Right ventricle myocardium superior (tissue), 1 donor: Measurements from ENCODE around the gene EEF1A2. TPM values are rescaled to one million over a fixed set of nuclear protein-coding genes. Genes with fewer than 3 reads are reported as not detected.
"Not testable (repeated sequence)": the region's sequence is repeated elsewhere in the genome, so short reads cannot be mapped to it uniquely, and the experiment has no call there.

Experiments used
- ATAC-seq: fragments of 200-7000 bp; cut with Tn5 transposase; one replicate; pipeline ENCODE4 v1.9.1; 2020; ENCODE audit warnings: mild to moderate bottlenecking; ENCODE audit not compliant: poor library complexity
- DNase-seq: peaks from one replicate; pipeline ENCODE4 v3.0.0-alpha.2; 2020
- intact Hi-C: fragments of 100-400 bp; cut with DNase I; formaldehyde crosslinking; loops from one replicate; pipeline ENCODE4 v1.11.2; 2022
- total RNA-seq: library from RNA; stranded (reverse); fragmentation: NEBNext Ultra II Directional; extraction: Animal tissue kit (Norgen Biotek cat#: 25700); gene quantifications from one replicate; pipeline ENCODE4 v1.2.1, GENCODE V29; 2021
- donor health status: DM: no; HTN: yes; CAD: no; lungs with severe emphysema.

EEF1A2 gene
- total RNA-seq, 1 donor from 2014 or later = 1,229 TPM

- ATAC-seq (no peak), DNase-seq (peak; percentile 36)
- intact Hi-C loops = no loop called here
Observed at GRCh38 chr20:63493563-63494020, 5.3 kb downstream of the EEF1A2 start.

GRCh38 chr20:63492982-63493381, 5.9 kb downstream of the EEF1A2 start:
- DNase-seq (peak; percentile 29), ATAC-seq (no peak)
- intact Hi-C loops = no loop called here

GRCh38 chr20:63492518-63492917, 6.4 kb downstream of the EEF1A2 start:
- ATAC-seq = no peak
- intact Hi-C loops = no loop called here
- DNase-seq = no peak

GRCh38 chr20:63491635-63492230, 7.2 kb downstream of the EEF1A2 start:
- no peak for ATAC-seq
- intact Hi-C loops = no loop called here
- DNase-seq = no peak

- ATAC-seq = no peak
- no peak for DNase-seq
- intact Hi-C loops = no loop called here
Observed at GRCh38 chr20:63491078-63491477, 7.8 kb downstream of the EEF1A2 start.

GRCh38 chr20:63490416-63490815, 8.5 kb downstream of the EEF1A2 start:
- intact Hi-C loops = no loop called here
- ATAC-seq (no peak), DNase-seq (no peak)

- DNase-seq = no peak
- ATAC-seq = no peak
- intact Hi-C loops = no loop called here
Observed at GRCh38 chr20:63488315-63489251, 10.3 kb downstream of the EEF1A2 start.

- intact Hi-C loops = no loop called here
- ATAC-seq (no peak), DNase-seq (no peak)
Observed at GRCh38 chr20:63487781-63488241, 11.1 kb downstream of the EEF1A2 start.

- no peak for ATAC-seq
- no peak for DNase-seq
- intact Hi-C loops = no loop called here
Observed at GRCh38 chr20:63487116-63487764, 11.6 kb downstream of the EEF1A2 start.

- intact Hi-C loops = no loop called here
- DNase-seq = no peak
- no peak for ATAC-seq
Observed at GRCh38 chr20:63486300-63486855, 12.5 kb downstream of the EEF1A2 start.

GRCh38 chr20:63484651-63485403, 14.1 kb downstream of the EEF1A2 start:
- intact Hi-C loops = no loop called here
- ATAC-seq (no peak), DNase-seq (no peak)

- DNase-seq (no peak), ATAC-seq (no peak)
- intact Hi-C loops = no loop called here
Observed at GRCh38 chr20:63484236-63484635, 14.6 kb downstream of the EEF1A2 start.

- intact Hi-C loops = no loop called here
- DNase-seq (no peak), ATAC-seq (peak; percentile 5)
Observed at GRCh38 chr20:63483834-63484233, 15.0 kb downstream of the EEF1A2 start.

GRCh38 chr20:63482021-63482587, 16.8 kb downstream of the EEF1A2 start:
- intact Hi-C loops = no loop called here
- DNase-seq = no peak
- ATAC-seq = no peak

- DNase-seq (no peak), ATAC-seq (no peak)
- intact Hi-C loops = no loop called here
Observed at GRCh38 chr20:63481503-63481902, 17.4 kb downstream of the EEF1A2 start.

GRCh38 chr20:63479695-63480419, 19.0 kb downstream of the EEF1A2 start:
- ATAC-seq, intact Hi-C loops, DNase-seq: not testable (repeated sequence)
